Measurements from ENCODE around the gene GFM2.
"Not testable (repeated sequence)": the region's sequence is repeated elsewhere in the genome, so short reads cannot be mapped to it uniquely, and the experiment has no call there.

GFM2 gene

DNA sequence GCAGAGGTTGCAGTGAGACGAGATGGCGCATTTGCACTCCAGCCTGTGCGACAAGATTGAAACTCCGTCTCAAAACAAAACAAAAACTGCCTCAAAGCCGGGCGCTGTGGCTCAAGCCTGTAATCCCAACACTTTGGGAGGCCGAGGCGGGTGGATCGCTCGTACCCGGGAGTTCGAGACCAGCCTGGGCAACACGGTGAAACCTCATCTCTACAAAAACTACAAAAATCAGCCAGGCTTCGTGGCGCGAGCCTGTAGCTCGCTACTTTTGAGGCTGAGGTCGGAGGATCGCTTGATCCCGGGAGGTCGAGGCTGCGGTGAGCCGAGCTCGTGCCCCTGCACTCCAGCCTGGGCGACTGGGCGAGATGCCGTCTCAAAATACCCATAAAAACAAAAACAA is 988 bp downstream of the GFM2 start:
- Histone ChIP-seq H3K4me3 (ENCODE audit: low read depth, low read length) (peak overlapping the region; percentile 89), H3K27me3 (no peaks in the 10 kb centered on the region), H3K4me1 (no peaks in the 10 kb centered on the region), H3K36me3 (peaks cover 24% of the 10 kb centered on the region), H3K9me3 (no peaks in the 10 kb centered on the region)
- DNase-seq: no peak
- TF ChIP-seq, protein P1, sequence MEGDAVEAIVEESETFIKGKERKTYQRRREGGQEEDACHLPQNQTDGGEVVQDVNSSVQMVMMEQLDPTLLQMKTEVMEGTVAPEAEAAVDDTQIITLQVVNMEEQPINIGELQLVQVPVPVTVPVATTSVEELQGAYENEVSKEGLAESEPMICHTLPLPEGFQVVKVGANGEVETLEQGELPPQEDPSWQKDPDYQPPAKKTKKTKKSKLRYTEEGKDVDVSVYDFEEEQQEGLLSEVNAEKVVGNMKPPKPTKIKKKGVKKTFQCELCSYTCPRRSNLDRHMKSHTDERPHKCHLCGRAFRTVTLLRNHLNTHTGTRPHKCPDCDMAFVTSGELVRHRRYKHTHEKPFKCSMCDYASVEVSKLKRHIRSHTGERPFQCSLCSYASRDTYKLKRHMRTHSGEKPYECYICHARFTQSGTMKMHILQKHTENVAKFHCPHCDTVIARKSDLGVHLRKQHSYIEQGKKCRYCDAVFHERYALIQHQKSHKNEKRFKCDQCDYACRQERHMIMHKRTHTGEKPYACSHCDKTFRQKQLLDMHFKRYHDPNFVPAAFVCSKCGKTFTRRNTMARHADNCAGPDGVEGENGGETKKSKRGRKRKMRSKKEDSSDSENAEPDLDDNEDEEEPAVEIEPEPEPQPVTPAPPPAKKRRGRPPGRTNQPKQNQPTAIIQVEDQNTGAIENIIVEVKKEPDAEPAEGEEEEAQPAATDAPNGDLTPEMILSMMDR (IDR thresholded peaks at IDR 0.05; ENCODE audit: low read depth, low read length): no peak

DNA sequence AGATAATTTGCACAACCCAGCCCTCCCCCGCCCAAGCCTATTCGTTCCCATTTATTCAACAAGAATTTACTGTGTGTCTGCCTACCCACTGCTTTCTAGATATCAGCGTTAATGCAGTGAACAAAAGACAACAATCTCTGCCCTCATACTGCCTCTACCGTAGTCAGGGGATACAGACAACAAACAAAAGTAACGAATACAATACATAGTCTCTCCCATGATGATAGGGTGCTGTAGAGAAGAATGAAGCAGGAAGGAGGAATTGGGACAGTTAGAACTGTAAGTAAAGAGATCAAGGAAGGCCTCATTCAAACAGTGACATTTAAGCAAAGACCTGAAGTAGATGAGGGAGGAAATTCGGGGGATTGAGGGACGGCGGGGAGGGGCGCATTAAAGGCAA is 1.7 kb downstream of the GFM2 start:
- TF ChIP-seq, protein P1 (IDR thresholded peaks at IDR 0.05; ENCODE audit: low read depth, low read length): no peak

DNA sequence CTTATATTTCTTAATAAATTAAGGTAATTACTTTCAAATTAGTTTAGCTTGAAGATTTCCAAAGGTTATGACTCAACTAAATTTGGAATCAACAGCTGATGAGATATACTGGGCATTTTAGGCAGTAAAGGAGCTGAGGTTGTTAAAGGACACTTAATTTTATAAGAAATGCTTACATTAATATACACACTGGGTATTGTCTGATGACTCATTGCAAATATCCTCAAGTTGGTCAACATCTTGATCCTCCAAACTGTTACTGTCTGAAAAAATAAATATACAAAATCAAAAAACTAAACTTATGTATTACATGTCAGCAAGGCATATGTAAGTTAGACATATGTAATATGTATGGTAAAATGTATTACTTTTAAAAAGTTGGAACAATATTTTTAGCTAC is 3.4 kb downstream of the GFM2 start:
- no peaks in the 10 kb centered on the region for H3K9me3 ChIP-seq
- no peaks in the 10 kb centered on the region for H3K4me1 ChIP-seq
- H3K4me3 ChIP-seq (ENCODE audit: low read depth, low read length): no peak overlapping the region
- TF ChIP-seq, protein P1 (IDR thresholded peaks at IDR 0.05; ENCODE audit: low read depth, low read length): no peak
- DNase-seq: no peak
- H3K36me3 ChIP-seq: peaks cover 8% of the 10 kb centered on the region
- H3K27me3 ChIP-seq: no peaks in the 10 kb centered on the region

More for the DNA sequence above, 1.7 kb downstream of the GFM2 start:
- peak overlapping the region; percentile 89; the same call in 1 of the 2 replicates for H3K4me3 ChIP-seq (ENCODE audit: low read depth, low read length)
- no peak for DNase-seq
- peaks cover 18% of the 10 kb centered on the region for H3K36me3 ChIP-seq
- no peaks in the 10 kb centered on the region for H3K9me3 ChIP-seq
- no peaks in the 10 kb centered on the region for H3K27me3 ChIP-seq
- H3K4me1 ChIP-seq: no peaks in the 10 kb centered on the region

DNA sequence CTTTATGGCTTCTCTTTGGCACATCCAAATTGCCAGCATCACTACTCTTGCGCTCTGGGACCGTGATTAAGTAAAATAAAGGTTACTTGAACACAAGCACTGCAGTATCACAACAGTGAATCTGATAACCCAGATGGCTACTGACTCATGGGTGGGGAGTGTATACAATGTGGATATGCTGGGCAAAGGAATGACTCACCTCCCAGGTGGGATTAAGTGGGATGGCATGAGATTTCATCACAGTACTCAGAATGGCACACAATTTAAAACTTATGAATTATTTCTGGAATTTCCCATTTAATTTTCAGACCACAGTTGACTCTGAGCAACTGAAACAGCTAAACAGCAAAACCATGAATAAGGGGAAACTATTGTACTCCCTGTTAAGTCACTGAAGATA is 4.3 kb downstream of the GFM2 start:
- Histone ChIP-seq H3K4me3 (ENCODE audit: low read depth, low read length) (no peak overlapping the region), H3K27me3 (no peaks in the 10 kb centered on the region), H3K36me3 (peaks cover 13% of the 10 kb centered on the region), H3K4me1 (no peaks in the 10 kb centered on the region), H3K9me3 (no peaks in the 10 kb centered on the region)
- DNase-seq: no peak
- TF ChIP-seq, protein P1 (IDR thresholded peaks at IDR 0.05; ENCODE audit: low read depth, low read length): no peak

DNA sequence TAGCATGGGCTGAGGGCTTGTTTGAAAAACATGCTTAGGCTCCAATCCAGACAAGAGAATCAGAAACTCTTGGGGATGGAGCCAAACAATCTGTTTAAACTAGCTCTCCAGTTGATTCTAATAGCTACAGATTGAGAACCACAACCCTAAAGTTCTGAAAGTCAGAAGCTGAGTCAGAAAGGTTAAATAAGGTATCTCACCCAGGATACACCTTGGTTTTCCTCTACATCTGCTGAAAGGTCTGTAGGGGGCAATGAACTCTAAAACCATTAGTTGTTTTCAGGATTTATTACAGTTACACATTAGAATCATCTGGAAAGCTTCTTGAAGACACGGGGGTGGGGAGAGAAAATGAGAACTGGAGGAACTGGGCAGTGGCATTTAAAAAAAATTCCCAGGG is 5.7 kb downstream of the GFM2 start:
- Histone ChIP-seq H3K9me3 (no peaks in the 10 kb centered on the region), H3K36me3 (peaks cover 26% of the 10 kb centered on the region), H3K27me3 (no peaks in the 10 kb centered on the region), H3K4me3 (ENCODE audit: low read depth, low read length) (no peak overlapping the region), H3K4me1 (no peaks in the 10 kb centered on the region)
- DNase-seq: no peak
- TF ChIP-seq, protein P1 (IDR thresholded peaks at IDR 0.05; ENCODE audit: low read depth, low read length): no peak

GRCh38 chr5:74748742-74749141 is 18.2 kb downstream of the GFM2 start:
- H3K4me1 ChIP-seq; H3K9me3 ChIP-seq; H3K27me3 ChIP-seq; H3K4me3 ChIP-seq (ENCODE audit: low read depth, low read length); DNase-seq: not testable (repeated sequence)
- H3K36me3 ChIP-seq: peaks cover 48% of the 10 kb centered on the region

DNA sequence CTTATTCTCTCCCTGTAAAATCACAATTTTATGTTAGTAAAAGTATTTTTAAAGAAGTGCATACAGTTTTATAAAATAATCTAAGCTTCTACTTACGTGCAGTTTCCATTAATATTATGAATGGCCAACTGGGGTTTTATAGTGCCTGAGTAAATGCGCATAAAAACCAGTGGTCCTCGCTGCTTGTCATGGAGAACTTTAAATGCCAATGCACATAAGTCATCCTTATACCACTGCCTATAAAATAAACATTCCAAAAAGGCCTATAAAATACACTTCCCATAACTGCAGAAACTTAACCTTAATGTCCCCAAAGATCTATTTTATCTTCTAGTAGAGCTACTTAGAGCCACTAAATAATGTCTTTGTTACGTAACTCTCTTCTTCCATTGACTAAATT is 28.5 kb downstream of the GFM2 start:
- H3K4me3 ChIP-seq (ENCODE audit: low read depth, low read length): no peak overlapping the region
- DNase-seq: no peak
- H3K27me3 ChIP-seq: no peaks in the 10 kb centered on the region
- TF ChIP-seq, protein P1 (IDR thresholded peaks at IDR 0.05; ENCODE audit: low read depth, low read length): no peak
- H3K4me1 ChIP-seq: no peaks in the 10 kb centered on the region
- peaks cover 38% of the 10 kb centered on the region for H3K36me3 ChIP-seq
- no peaks in the 10 kb centered on the region for H3K9me3 ChIP-seq

Data from BE2C (cell line).